CD8-positive, alpha-beta memory T cell (primary cell): ENCODE results near the gene SPIRE2. TPM values are rescaled to one million over a fixed set of nuclear protein-coding genes. Genes with fewer than 3 reads are reported as not detected.
"Not testable (repeated sequence)": the region's sequence is repeated elsewhere in the genome, so short reads cannot be mapped to it uniquely, and the experiment has no call there.

ENCODE experiments used
- CTCF ChIA-PET: fragments of 350-600 bp; sonication (Branson Sonifier 250); formaldehyde crosslinking; loops from one replicate; lab custom pipeline; 2021; ENCODE audit warnings: antibody characterized with exemption; lab: Charles Lee
- POLR2A ChIA-PET: fragments of 350-600 bp; sonication (Branson Sonifier 250); formaldehyde crosslinking; loops from one replicate; lab custom pipeline; 2021; ENCODE audit warnings: antibody characterized with exemption; lab: Charles Lee
- DNase-seq, 5 donors: peaks; one replicate each; pipeline versions ENCODE4 v3.0.0 to v3.0.0-alpha.2; 2020 to 2022; ENCODE audit warnings: mixed read lengths in 1 of 5
- H3K27ac ChIP-seq: one replicate; pipeline ENCODE4 v1.7.0; 2013; ENCODE audit warnings: low read depth, mild to moderate bottlenecking, low read length, moderate library complexity
- H3K27me3 ChIP-seq: 2 replicates; pipeline ENCODE4 v1.7.0; 2013; ENCODE audit warnings: low read length, mild to moderate bottlenecking; ENCODE audit not compliant: insufficient read depth, poor library complexity, severe bottlenecking
- H3K36me3 ChIP-seq: 2 replicates; pipeline ENCODE4 v1.7.0; 2013; ENCODE audit warnings: mild to moderate bottlenecking, low read length, moderate library complexity; ENCODE audit not compliant: insufficient read depth
- H3K4me1 ChIP-seq: 2 replicates; pipeline ENCODE4 v1.7.0; 2013; ENCODE audit warnings: mild to moderate bottlenecking, low read length, moderate library complexity; ENCODE audit not compliant: insufficient read depth
- H3K4me3 ChIP-seq: 2 replicates; pipeline ENCODE4 v1.7.0; 2013; ENCODE audit warnings: mild to moderate bottlenecking, low read length
- H3K9me3 ChIP-seq: 2 replicates; pipeline ENCODE4 v1.7.0; 2013; ENCODE audit warnings: mild to moderate bottlenecking, low read length
- H3K27ac Mint-ChIP-seq, 8 donors: one replicate each; pipeline ENCODE4 v1.8.0; 2020 to 2021; ENCODE audit warnings: mixed read lengths in 8 of 8, mild to moderate bottlenecking in 6 of 8, inconsistent platforms in 3 of 8, moderate library complexity in 3 of 8
- H3K27me3 Mint-ChIP-seq, 2 donors: one replicate each; pipeline ENCODE4 v1.8.0; 2020 to 2021; ENCODE audit warnings: mixed read lengths in 2 of 2, mild to moderate bottlenecking in 1 of 2, moderate library complexity in 1 of 2
- H3K36me3 Mint-ChIP-seq, 3 donors: one replicate each; pipeline ENCODE4 v1.8.0; 2020 to 2021; ENCODE audit warnings: mixed read lengths in 3 of 3, inconsistent platforms in 1 of 3, mild to moderate bottlenecking in 1 of 3
- H3K4me1 Mint-ChIP-seq, 3 donors: one replicate each; pipeline ENCODE4 v1.8.0; 2020 to 2021; ENCODE audit warnings: mixed read lengths in 3 of 3, inconsistent platforms in 1 of 3, mild to moderate bottlenecking in 1 of 3
- H3K4me3 Mint-ChIP-seq, 7 donors: one replicate each; pipeline ENCODE4 v1.8.0; 2020 to 2021; ENCODE audit warnings: mixed read lengths in 7 of 7, mild to moderate bottlenecking in 6 of 7, moderate library complexity in 4 of 7, inconsistent platforms in 2 of 7
- H3K9me3 Mint-ChIP-seq, 5 donors: one replicate each; pipeline ENCODE4 v1.8.0; 2020 to 2022; ENCODE audit warnings: mixed read lengths in 5 of 5, mild to moderate bottlenecking in 3 of 5, moderate library complexity in 2 of 5, inconsistent platforms in 1 of 5
- polyA plus RNA-seq: library from polyadenylated mRNA; unstranded; fragments of 300-500 nt; fragmentation: Illumina TruSeq; gene quantifications from one replicate; pipeline ENCODE4 v1.2.3, GENCODE V29; 2021
- total RNA-seq, 2 experiments: library from RNA; stranded (reverse); gene quantifications; one replicate each; pipeline ENCODE4 v1.2.3, GENCODE V29; 2021

Gene SPIRE2
- total and polyA plus RNA-seq, 3 experiments from 2014 or later: 0.18 to 1.4 (median 0.37) TPM

DNA sequence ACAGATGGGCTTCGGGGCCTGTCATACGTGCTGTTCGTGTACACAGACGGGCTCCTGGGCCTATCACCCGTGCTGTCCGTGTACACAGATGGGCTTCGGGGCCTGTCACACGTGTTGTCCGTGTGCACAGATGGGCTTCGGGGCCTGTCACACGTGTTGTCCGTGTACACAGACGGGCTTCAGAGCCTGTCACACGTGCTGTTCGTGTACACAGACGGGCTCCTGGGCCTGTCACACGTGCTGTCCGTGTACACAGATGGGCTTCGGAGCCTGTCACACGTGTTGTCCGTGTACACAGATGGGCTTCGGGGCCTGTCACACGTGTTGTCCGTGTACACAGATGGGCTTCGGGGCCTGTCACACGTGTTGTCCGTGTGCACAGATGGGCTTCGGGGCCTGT is 50.8 kb downstream of the SPIRE2 start:
- H3K9me3 Mint-ChIP-seq, POLR2A ChIA-PET, H3K4me3 Mint-ChIP-seq, H3K27ac ChIP-seq, DNase-seq, H3K4me3 ChIP-seq, H3K27me3 ChIP-seq, H3K27ac Mint-ChIP-seq, H3K27me3 Mint-ChIP-seq, H3K9me3 ChIP-seq: not testable (repeated sequence)
- H3K4me1 ChIP-seq: peaks cover 10% of the 10 kb centered on the region
- CTCF ChIA-PET: interaction anchor here (1.1 kb wide), 1 partner anchor 18 kb away, joined by 3 read pairs; no protein-coding TSS in a partner anchor
- Mint-ChIP-seq H3K36me3 (peaks cover 9 to 68% (median 11%) of the 10 kb centered on the region in 3 donors), H3K4me1 (peaks cover 18 to 32% (median 28%) of the 10 kb centered on the region in 3 donors)
- peaks cover 48% of the 10 kb centered on the region for H3K36me3 ChIP-seq

GRCh38 chr16:89880477-89881367 is 52.4 kb downstream of the SPIRE2 start:
- peaks cover 51% of the 10 kb centered on the region for H3K36me3 ChIP-seq
- POLR2A ChIA-PET: no interaction called here
- H3K36me3 Mint-ChIP-seq: peaks cover 10 to 68% (median 11%) of the 10 kb centered on the region in 3 donors
- H3K27ac ChIP-seq: no peak overlapping the region
- H3K4me1 ChIP-seq: no peaks in the 10 kb centered on the region
- no peak overlapping the region for H3K4me3 Mint-ChIP-seq
- H3K27ac Mint-ChIP-seq: peak overlapping the region in 2 of 8 donors; percentile 28 to 78
- H3K4me3 ChIP-seq: no peak overlapping the region
- CTCF ChIA-PET: interaction anchor here (1.2 to 1.4 kb wide), 2 partner anchors 20 to 30 kb away, joined by 4 read pairs; no protein-coding TSS in a partner anchor
- H3K9me3 Mint-ChIP-seq: no peaks in the 10 kb centered on the region
- H3K27me3 Mint-ChIP-seq: peaks cover 0 to 2% of the 10 kb centered on the region in 2 donors
- H3K4me1 Mint-ChIP-seq: peaks cover 15 to 22% (median 19%) of the 10 kb centered on the region in 3 donors
- H3K27me3 ChIP-seq: no peaks in the 10 kb centered on the region
- no peaks in the 10 kb centered on the region for H3K9me3 ChIP-seq
- no peak for DNase-seq

DNA sequence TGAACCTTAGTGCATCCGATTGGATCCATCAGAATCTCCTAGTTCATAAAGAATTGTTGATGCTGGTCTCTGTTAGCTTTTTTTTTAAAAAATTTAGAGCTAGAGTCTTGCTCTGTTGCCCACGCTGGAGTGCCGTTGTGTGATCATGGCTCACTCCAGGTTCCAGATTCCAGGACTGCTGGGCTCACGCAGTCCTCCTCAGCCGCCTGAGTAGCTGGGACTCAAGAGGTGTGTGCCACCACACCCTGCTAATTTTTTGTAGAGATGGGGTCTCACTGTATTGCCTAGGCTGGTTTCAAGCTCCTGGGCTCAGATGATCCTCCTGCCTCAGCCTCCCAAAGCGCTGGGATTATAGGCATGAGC is 53.1 kb downstream of the SPIRE2 start:
- Mint-ChIP-seq H3K4me1 (peaks cover 15 to 22% (median 19%) of the 10 kb centered on the region in 3 donors), H3K36me3 (peaks cover 10 to 68% (median 11%) of the 10 kb centered on the region in 3 donors), H3K4me3 (no peak overlapping the region), H3K9me3 (no peaks in the 10 kb centered on the region), H3K27ac (peak overlapping the region in 1 of 8 donors; percentile 46), H3K27me3 (peaks cover 0 to 2% of the 10 kb centered on the region in 2 donors)
- DNase-seq: no peak
- H3K4me3 ChIP-seq: no peak overlapping the region
- peaks cover 51% of the 10 kb centered on the region for H3K36me3 ChIP-seq
- H3K9me3 ChIP-seq: no peaks in the 10 kb centered on the region
- POLR2A ChIA-PET: no interaction called here
- no peak overlapping the region for H3K27ac ChIP-seq
- H3K27me3 ChIP-seq: no peaks in the 10 kb centered on the region
- CTCF ChIA-PET: interaction anchor here (1.2 to 1.4 kb wide), 2 partner anchors 21 to 29 kb away, joined by 4 read pairs; no protein-coding TSS in a partner anchor
- no peaks in the 10 kb centered on the region for H3K4me1 ChIP-seq

GRCh38 chr16:89883346-89884040 is 55.2 kb downstream of the SPIRE2 start:
- no peaks in the 10 kb centered on the region for H3K27me3 ChIP-seq
- ChIA-PET POLR2A (no interaction called here), CTCF (no interaction called here)
- H3K4me1 ChIP-seq: no peaks in the 10 kb centered on the region
- Mint-ChIP-seq H3K27ac (peak overlapping the region in 1 of 8 donors; percentile 78), H3K9me3 (no peaks in the 10 kb centered on the region), H3K4me3 (no peak overlapping the region), H3K4me1 (peaks cover 13 to 14% (median 13%) of the 10 kb centered on the region in 3 donors), H3K27me3 (peaks cover 0 to 2% of the 10 kb centered on the region in 2 donors), H3K36me3 (peaks cover 16 to 77% (median 19%) of the 10 kb centered on the region in 3 donors)
- peaks cover 58% of the 10 kb centered on the region for H3K36me3 ChIP-seq
- DNase-seq: no peak
- no peak overlapping the region for H3K4me3 ChIP-seq
- H3K9me3 ChIP-seq: no peaks in the 10 kb centered on the region
- H3K27ac ChIP-seq: no peak overlapping the region

DNA sequence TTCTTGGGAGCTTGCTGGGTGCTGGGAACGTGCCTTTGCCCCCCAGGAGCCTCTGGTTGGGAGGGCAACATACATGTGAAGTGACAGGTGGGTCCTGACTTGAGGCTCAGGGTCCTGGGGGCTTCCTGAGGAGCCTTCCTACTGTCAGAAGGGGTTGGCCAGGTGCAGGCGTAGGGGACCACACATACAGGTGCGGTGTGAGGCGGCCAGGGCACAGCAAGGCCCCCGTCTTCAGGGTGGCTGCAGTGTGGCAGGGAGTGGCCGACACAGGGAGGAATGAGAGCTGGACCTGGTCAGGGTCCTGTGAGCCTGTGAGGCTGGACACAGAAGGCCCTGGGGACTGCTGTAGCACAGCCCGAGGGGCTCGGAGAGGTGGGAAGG is 55.8 kb downstream of the SPIRE2 start:
- H3K27ac ChIP-seq: no peak overlapping the region
- ChIA-PET CTCF (no interaction called here), POLR2A (no interaction called here)
- H3K36me3 ChIP-seq: peaks cover 52% of the 10 kb centered on the region
- Mint-ChIP-seq H3K4me1 (peaks cover 13 to 14% (median 13%) of the 10 kb centered on the region in 3 donors), H3K27me3 (peaks cover 0 to 2% of the 10 kb centered on the region in 2 donors), H3K4me3 (no peak overlapping the region), H3K36me3 (peaks cover 16 to 76% (median 19%) of the 10 kb centered on the region in 3 donors), H3K27ac (peak overlapping the region in 1 of 8 donors; percentile 78), H3K9me3 (no peaks in the 10 kb centered on the region)
- H3K9me3 ChIP-seq: no peaks in the 10 kb centered on the region
- H3K4me3 ChIP-seq: no peak overlapping the region
- no peaks in the 10 kb centered on the region for H3K4me1 ChIP-seq
- no peaks in the 10 kb centered on the region for H3K27me3 ChIP-seq
- no peak for DNase-seq

DNA sequence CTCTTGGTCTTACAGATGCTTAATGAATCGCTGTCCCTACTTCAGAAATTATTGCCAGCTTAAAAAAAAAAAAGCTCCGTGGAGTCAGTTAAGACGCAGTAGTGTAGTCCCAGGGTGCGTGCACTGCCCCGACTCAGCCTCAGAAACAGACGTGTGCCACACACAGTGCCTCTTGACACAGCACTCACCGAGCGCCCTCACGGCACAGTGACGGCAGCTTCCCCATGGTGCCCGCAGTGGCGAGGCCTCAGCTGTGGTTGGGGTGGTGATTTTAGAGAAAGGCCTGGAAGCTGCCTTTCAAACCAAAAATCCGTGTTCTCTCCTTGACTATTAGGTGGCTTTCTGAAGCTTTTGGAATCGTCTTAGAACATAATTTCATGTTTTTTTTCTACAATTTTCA is 59.0 kb downstream of the SPIRE2 start:
- Histone ChIP-seq H3K4me3 (no peak overlapping the region), H3K27ac (no peak overlapping the region), H3K4me1 (no peaks in the 10 kb centered on the region), H3K9me3 (no peaks in the 10 kb centered on the region), H3K36me3 (peaks cover 53% of the 10 kb centered on the region), H3K27me3 (no peaks in the 10 kb centered on the region)
- Mint-ChIP-seq H3K4me1 (peaks cover 10 to 21% (median 15%) of the 10 kb centered on the region in 3 donors), H3K9me3 (no peaks in the 10 kb centered on the region), H3K36me3 (peaks cover 12 to 80% (median 17%) of the 10 kb centered on the region in 3 donors), H3K27ac (peak overlapping the region in 1 of 8 donors; percentile 14), H3K27me3 (peaks cover 0 to 2% of the 10 kb centered on the region in 2 donors), H3K4me3 (peak overlapping the region in 1 of 7 donors; percentile 66)
- DNase-seq: no peak
- ChIA-PET POLR2A (no interaction called here), CTCF (interaction anchor here (2.3 kb wide), 1 partner anchor 22 kb away, joined by 12 read pairs; no protein-coding TSS in a partner anchor)

DNA sequence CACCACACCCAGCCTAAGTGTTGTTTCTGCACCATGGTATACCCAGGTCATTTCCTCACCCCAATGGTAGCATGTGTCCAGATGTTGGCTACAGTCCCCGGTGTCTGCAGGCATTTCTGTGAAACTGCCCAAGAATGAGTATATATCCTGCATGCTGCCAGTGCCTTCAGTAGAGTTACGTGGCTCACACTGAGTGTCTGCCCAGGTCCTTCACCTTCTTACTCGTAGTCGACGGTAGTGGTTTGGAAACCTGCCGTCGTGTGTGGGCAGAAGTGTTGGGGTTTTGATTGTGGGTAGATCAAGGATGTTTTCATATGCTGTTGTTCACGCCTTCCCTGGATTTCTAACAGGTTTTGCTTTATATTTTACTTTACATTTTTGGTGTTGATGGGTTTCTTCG is 61.9 kb downstream of the SPIRE2 start:
- no peaks in the 10 kb centered on the region for H3K9me3 ChIP-seq
- POLR2A ChIA-PET: no interaction called here
- peaks cover 41% of the 10 kb centered on the region for H3K36me3 ChIP-seq
- H3K4me3 ChIP-seq: no peak overlapping the region
- no peaks in the 10 kb centered on the region for H3K27me3 ChIP-seq
- H3K27ac ChIP-seq: no peak overlapping the region
- CTCF ChIA-PET: interaction anchor here (1.2 kb wide), 1 partner anchor 20 kb away, joined by 4 read pairs; no protein-coding TSS in a partner anchor
- Mint-ChIP-seq H3K4me1 (peaks cover 7 to 13% (median 10%) of the 10 kb centered on the region in 3 donors), H3K36me3 (peaks cover 8 to 83% (median 12%) of the 10 kb centered on the region in 3 donors), H3K4me3 (peak overlapping the region in 1 of 7 donors; percentile 54), H3K27me3 (no peaks in the 10 kb centered on the region), H3K27ac (peak overlapping the region in 6 of 8 donors; percentile 5 to 65 (median 32)), H3K9me3 (no peaks in the 10 kb centered on the region)
- H3K4me1 ChIP-seq: no peaks in the 10 kb centered on the region
- no peak for DNase-seq
